ENCODE data around the gene GABRR3.
A peak's percentile ranks its signal among the peaks of the same experiment; 100 is the strongest.

Gene GABRR3

GRCh38 chr3:98035208-98035607 is at the start of gene GABRR3:
GABRR3 (minus strand) TSS chr3:98035315; CDS start chr3:98034987, 328 bp downstream.
- DNase-seq: no peak

- DNase-seq: no peak
Observed at GRCh38 chr3:98073486-98073885, 38.4 kb upstream of the GABRR3 start.

- no peak for DNase-seq
Observed at GRCh38 chr3:98070840-98071239, 35.7 kb upstream of the GABRR3 start.

- DNase-seq: no peak
Observed at GRCh38 chr3:98068824-98069223, 33.7 kb upstream of the GABRR3 start.

GRCh38 chr3:98058244-98058960 is 23.3 kb upstream of the GABRR3 start:
- DNase-seq: no peak

GRCh38 chr3:98057631-98058030 is 22.5 kb upstream of the GABRR3 start:
- no peak for DNase-seq

GRCh38 chr3:98056035-98056434 is 20.9 kb upstream of the GABRR3 start:
- DNase-seq: no peak

GRCh38 chr3:98049271-98049670 is 14.2 kb upstream of the GABRR3 start:
- DNase-seq: no peak

- no peak for DNase-seq
Observed at GRCh38 chr3:98048586-98048985, 13.5 kb upstream of the GABRR3 start.

GRCh38 chr3:98041350-98041749 is 6.2 kb upstream of the GABRR3 start:
- no peak for DNase-seq

- peak; percentile 87 for DNase-seq
Observed at GRCh38 chr3:98039322-98040024, 4.4 kb upstream of the GABRR3 start.

GRCh38 chr3:98038876-98039275 is 3.8 kb upstream of the GABRR3 start:
- no peak for DNase-seq

GRCh38 chr3:98038286-98038685 is 3.2 kb upstream of the GABRR3 start:
- no peak for DNase-seq

GRCh38 chr3:98034486-98034885 is 629 bp downstream of the GABRR3 start:
- no peak for DNase-seq

GRCh38 chr3:98034036-98034435 is 1.1 kb downstream of the GABRR3 start:
- DNase-seq: no peak

- no peak for DNase-seq
Observed at GRCh38 chr3:98032904-98033303, 2.2 kb downstream of the GABRR3 start.

GRCh38 chr3:98032265-98032664 is 2.9 kb downstream of the GABRR3 start:
- no peak for DNase-seq

GRCh38 chr3:98029083-98029482 is 6.0 kb downstream of the GABRR3 start:
- DNase-seq: peak; percentile 5

GRCh38 chr3:98027085-98027446 is 8.0 kb downstream of the GABRR3 start:
- DNase-seq: no peak

- no peak for DNase-seq
Observed at GRCh38 chr3:98026425-98027084, 8.6 kb downstream of the GABRR3 start.

GRCh38 chr3:98025392-98025945 is 9.6 kb downstream of the GABRR3 start:
- no peak for DNase-seq

- peak; percentile 84 for DNase-seq
Observed at GRCh38 chr3:98022978-98023820, 11.9 kb downstream of the GABRR3 start.

Measured in CD4-positive, alpha-beta T cell treated with Interleukin-4 for 4 hours (primary cell).